AG04449 (cell line): ENCODE measurements around the gene OR2M2.

Experiments used
- CTCF ChIA-PET: fragments of 350-600 bp; formaldehyde crosslinking; extraction: SDS; loops from one replicate; lab custom pipeline; 2021; ENCODE audit warnings: antibody characterized with exemption; lab: Yijun Ruan, JAX
- POLR2A ChIA-PET: fragments of 400-600, 350-600 bp; formaldehyde crosslinking; extraction: SDS; loops from one replicate; lab custom pipeline; 2020; ENCODE audit warnings: antibody characterized with exemption, inconsistent platforms; lab: Yijun Ruan, JAX
- DNase-seq: peaks from one replicate; pipeline ENCODE4 v3.0.0-alpha.2; 2010; ENCODE audit warnings: low read depth, low spot score
- H3K4me3 ChIP-seq: 2 replicates; pipeline ENCODE4 v1.5.1; 2011; ENCODE audit warnings: low read depth, mild to moderate bottlenecking, control low read depth, low read length
- TF ChIP-seq, protein P1 (sequence below): IDR thresholded peaks from one replicate; pipeline ENCODE4 v1.5.1; 2011; ENCODE audit warnings: mild to moderate bottlenecking, moderate library complexity, low read length, control low read depth, inconsistent platforms; ENCODE audit not compliant: insufficient read depth; ENCODE audit errors: missing control alignments

The OR2M2 gene, protein sequence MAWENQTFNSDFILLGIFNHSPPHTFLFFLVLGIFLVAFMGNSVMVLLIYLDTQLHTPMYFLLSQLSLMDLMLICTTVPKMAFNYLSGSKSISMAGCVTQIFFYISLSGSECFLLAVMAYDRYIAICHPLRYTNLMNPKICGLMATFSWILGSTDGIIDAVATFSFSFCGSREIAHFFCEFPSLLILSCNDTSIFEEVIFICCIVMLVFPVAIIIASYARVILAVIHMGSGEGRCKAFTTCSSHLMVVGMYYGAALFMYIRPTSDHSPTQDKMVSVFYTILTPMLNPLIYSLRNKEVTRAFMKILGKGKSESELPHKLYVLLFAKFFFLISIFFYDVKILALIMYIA

DNA sequence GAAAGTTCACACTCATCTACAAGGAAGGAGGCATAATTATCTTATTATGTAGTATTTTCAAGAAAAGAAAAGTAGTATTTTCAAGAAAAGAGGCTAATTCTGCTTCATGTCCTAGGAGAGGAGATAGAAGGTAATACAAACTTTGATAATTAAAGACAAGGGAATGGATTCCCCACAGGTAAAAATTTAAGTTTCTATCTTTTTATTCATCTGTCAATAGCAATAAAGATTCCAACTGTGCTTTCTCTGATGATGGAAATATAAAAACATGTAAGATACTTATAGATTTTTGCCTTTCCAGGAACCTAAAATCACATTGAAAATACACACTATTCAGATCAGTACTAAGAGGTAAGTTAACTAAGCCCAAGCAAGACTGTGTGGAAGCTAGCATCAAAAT, at the start of gene OR2M2:
Gene OR2M2 (plus strand): TSS at position 301 of the 400 bp plus-strand sequence. CDS start 5,165 bp downstream, outside the sequence.
- POLR2A ChIA-PET: no interaction called here

DNA sequence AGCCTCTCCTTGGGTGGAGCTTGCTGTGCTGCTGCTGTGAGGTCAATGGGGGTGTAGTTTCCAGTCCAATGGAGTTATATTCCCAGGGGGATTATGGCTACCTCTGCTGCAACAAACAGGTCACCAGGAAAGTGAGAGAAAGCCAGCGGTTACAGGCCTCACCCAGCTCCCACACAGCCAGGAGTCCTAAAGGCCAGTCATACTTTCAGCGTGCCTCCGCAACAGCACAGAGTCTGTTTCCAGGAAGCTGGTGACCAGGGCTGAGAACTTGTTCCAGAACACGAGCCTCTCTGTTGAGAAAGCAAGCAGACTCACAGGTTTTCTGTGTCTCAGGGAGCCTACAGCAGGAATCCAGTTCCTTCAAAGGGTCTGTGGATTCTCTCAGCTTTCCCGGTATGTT, 47.0 kb upstream of the OR2M2 start:
- ChIA-PET CTCF (no interaction called here), POLR2A (no interaction called here)
- H3K4me3 ChIP-seq: no peak overlapping the region
- DNase-seq: no peak
- TF ChIP-seq, protein P1, sequence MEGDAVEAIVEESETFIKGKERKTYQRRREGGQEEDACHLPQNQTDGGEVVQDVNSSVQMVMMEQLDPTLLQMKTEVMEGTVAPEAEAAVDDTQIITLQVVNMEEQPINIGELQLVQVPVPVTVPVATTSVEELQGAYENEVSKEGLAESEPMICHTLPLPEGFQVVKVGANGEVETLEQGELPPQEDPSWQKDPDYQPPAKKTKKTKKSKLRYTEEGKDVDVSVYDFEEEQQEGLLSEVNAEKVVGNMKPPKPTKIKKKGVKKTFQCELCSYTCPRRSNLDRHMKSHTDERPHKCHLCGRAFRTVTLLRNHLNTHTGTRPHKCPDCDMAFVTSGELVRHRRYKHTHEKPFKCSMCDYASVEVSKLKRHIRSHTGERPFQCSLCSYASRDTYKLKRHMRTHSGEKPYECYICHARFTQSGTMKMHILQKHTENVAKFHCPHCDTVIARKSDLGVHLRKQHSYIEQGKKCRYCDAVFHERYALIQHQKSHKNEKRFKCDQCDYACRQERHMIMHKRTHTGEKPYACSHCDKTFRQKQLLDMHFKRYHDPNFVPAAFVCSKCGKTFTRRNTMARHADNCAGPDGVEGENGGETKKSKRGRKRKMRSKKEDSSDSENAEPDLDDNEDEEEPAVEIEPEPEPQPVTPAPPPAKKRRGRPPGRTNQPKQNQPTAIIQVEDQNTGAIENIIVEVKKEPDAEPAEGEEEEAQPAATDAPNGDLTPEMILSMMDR: no peak

More for the DNA sequence above, at the start of gene OR2M2:
- DNase-seq: no peak
- TF ChIP-seq, protein P1: no peak
- CTCF ChIA-PET: no interaction called here
- no peak within 1 kb of the TSS for H3K4me3 ChIP-seq

DNA sequence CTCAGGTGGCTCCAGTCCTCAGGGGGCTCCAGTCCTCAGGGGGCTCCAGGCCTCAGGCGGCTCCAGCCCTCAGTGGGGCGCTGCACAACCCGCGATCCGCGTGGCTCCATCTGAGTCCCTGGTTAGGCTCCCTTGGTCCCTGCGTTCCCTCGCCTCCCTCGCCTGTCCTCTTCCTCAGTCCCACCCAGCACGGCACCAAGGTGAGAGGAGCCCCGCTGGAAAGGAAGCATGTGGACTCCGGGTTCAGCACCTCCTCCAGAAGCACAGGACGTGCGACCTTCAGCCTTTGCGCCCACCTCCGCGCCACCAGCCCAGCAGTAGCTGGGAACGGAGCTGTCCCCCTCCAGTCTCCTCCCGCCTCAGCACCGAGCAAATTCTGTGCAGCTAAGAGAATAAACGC, 37.8 kb upstream of the OR2M2 start:
- TF ChIP-seq, protein P1: no peak
- DNase-seq: no peak
- CTCF ChIA-PET: no interaction called here
- POLR2A ChIA-PET: no interaction called here
- H3K4me3 ChIP-seq: no peak overlapping the region

DNA sequence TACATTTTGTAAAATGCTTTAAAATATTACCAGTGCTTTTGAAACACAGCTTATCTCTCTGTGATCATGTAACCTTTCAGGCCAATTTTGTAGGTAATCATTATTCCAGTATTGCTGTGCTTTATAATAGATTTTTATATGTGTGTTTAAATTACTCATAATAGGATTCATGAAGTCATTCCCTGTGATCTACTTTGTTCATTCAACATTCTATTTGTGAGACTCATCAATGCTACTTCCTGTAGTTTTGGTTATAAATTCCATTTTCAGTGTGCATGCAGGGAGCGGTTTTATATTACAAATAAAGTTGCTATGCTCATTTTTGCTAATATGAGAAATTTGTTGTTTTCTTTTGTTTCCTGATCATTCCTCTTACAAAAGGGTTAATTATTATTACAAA, 33.8 kb upstream of the OR2M2 start:
- no peak for DNase-seq
- ChIA-PET CTCF (no interaction called here), POLR2A (no interaction called here)

DNA sequence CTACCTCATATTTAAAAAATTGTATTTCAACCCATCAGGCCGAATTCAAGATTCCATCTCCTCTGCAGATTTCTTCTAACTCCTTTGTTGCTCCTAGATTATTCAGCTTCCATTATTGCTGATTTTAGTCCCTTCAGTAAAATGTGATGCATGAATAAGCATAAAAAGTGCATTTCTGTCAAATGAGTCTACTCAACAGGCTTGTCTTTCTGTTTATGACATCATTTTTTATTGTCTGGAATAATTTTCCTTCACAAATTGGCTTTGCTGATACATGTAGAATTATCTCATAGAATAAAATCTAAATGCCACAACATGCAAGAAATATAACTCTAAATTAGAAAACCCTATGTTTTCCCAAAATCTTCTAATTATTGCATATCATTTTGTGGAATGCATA, 31.3 kb upstream of the OR2M2 start:
- DNase-seq: no peak
- no peak overlapping the region for H3K4me3 ChIP-seq
- ChIA-PET CTCF (no interaction called here), POLR2A (no interaction called here)
- TF ChIP-seq, protein P1: no peak

More for the DNA sequence above, 33.8 kb upstream of the OR2M2 start:
- no peak overlapping the region for H3K4me3 ChIP-seq
- TF ChIP-seq, protein P1: no peak

DNA sequence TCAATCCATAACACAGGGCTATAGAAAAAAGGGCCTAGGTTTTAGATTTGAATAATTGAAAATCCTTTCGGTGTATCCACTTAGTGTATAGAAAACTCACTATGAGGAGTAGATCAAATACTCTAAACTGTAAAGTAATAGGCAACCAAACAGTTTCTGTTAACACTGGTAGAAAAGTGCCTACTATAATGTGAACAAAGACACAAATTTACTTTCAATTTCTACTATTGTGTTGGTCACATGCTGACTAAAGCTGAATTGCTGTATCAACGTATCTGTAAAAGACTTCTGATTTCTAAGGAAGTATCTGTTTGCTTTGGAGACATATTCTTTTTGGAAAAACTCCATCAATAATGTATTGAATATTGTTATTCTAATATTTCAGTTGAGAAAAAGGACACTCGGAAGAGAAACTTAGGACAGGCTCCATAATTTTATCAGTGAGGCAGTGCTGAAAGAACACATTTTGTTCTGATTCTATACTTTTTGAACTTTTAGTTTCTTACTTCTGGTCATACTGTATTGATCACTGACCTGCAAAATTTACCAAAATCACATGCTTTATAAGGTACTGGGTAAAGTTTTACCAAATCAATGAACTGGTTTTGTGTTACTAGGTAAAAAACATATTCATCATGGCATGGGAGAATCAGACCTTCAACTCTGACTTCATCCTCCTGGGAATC, 30.0 kb upstream of the OR2M2 start, which contains the start of gene OR2M5:
Gene OR2M5 (plus strand): TSS at position 636 of the 686 bp plus-strand sequence. CDS start 0 bp downstream, at position 636.
- ChIA-PET CTCF (no interaction called here), POLR2A (no interaction called here)
- no peak for DNase-seq
- TF ChIP-seq, protein P1: no peak
- no peak within 1 kb of the TSS for H3K4me3 ChIP-seq
